Duodenal mucosa (tissue), 2 donors: ENCODE data around the gene MCRIP2.
A peak's percentile ranks its signal among the peaks of the same experiment; 100 is the strongest.

ENCODE experiments used
- H3K27ac ChIP-seq: one replicate; pipeline ENCODE4 v1.7.0; 2013; ENCODE audit warnings: low read depth, low read length
- H3K27me3 ChIP-seq, 2 donors: one replicate each; pipeline ENCODE4 v1.7.0; 2013; ENCODE audit warnings: low read length in 2 of 2, control low read depth in 1 of 2; ENCODE audit not compliant: insufficient read depth in 2 of 2, control insufficient read depth in 1 of 2
- H3K36me3 ChIP-seq, 2 donors: one replicate each; pipeline ENCODE4 v1.7.0; 2013; ENCODE audit warnings: low read length in 2 of 2, control low read depth in 1 of 2; ENCODE audit not compliant: insufficient read depth in 2 of 2, control insufficient read depth in 1 of 2
- H3K4me1 ChIP-seq, 2 donors: one replicate each; pipeline ENCODE4 v1.7.0; 2013; ENCODE audit warnings: low read length in 2 of 2, control low read depth in 1 of 2; ENCODE audit not compliant: insufficient read depth in 2 of 2, control insufficient read depth in 1 of 2
- H3K4me3 ChIP-seq, 2 donors: one replicate each; pipeline ENCODE4 v1.7.0; 2013; ENCODE audit warnings: low read length in 2 of 2, low read depth in 1 of 2
- H3K9ac ChIP-seq, 2 donors: one replicate each; pipeline ENCODE4 v1.7.0; 2013; ENCODE audit warnings: low read length in 2 of 2, low read depth in 1 of 2
- H3K9me3 ChIP-seq, 2 donors: one replicate each; pipeline ENCODE4 v1.7.0; 2013; ENCODE audit warnings: low read length in 2 of 2, control low read depth in 1 of 2; ENCODE audit not compliant: control insufficient read depth in 1 of 2

The MCRIP2 gene

DNA sequence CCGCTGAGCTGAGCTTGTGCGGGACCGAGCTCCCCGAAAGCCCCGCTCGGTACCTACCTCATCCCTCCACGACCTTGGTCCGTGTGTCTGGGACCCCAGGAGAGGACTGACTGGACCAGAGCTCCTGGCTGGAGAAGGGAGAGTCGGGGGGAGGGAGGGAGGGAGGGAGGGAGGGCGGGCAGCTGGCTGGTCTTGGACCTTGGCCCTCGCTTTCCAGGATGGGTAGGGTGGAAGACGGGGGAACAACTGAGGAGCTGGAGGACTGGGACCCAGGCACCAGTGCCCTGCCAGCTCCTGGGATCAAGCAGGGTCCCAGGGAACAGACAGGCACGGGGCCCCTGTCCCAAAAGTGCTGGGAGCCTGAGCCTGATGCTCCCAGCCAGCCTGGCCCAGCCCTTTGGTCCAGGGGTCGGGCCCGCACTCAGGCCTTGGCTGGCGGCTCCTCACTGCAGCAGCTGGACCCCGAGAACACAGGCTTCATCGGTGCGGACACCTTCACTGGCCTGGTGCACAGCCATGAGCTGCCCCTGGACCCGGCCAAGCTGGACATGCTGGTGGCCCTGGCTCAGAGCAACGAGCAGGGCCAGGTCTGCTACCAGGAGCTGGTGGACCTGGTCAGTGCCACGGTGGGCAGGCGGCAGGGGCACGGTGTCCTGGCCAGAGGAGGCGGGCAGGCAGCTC, 34.4 kb downstream of the MCRIP2 start:
- no peak overlapping the region for H3K27ac ChIP-seq
- H3K4me3 ChIP-seq: peak overlapping the region in 1 of 2 donors; percentile 40
- no peaks in the 10 kb centered on the region for H3K27me3 ChIP-seq
- peaks cover 18 to 25% of the 10 kb centered on the region in 2 donors for H3K4me1 ChIP-seq
- no peaks in the 10 kb centered on the region for H3K9me3 ChIP-seq
- peaks cover 10 to 31% of the 10 kb centered on the region in 2 donors for H3K36me3 ChIP-seq
- peak overlapping the region; percentile 43 to 51 for H3K9ac ChIP-seq

DNA sequence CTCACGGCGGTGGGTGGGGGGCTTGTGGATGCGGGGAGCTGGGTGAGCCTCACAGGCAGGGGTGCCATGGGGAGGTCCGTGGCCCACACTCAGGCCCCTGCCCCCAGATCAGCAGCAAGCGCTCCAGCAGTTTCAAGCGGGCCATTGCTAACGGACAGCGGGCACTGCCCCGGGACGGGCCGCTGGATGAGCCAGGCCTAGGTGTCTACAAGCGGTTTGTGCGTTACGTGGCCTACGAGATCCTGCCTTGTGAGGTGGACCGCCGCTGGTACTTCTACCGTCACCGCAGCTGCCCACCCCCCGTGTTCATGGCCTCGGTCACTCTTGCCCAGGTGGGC, 34.9 kb downstream of the MCRIP2 start:
- Histone ChIP-seq H3K27me3 (no peaks in the 10 kb centered on the region), H3K9ac (peak overlapping the region in 1 of 2 donors; percentile 43), H3K4me1 (peaks cover 23 to 30% of the 10 kb centered on the region in 2 donors), H3K9me3 (no peaks in the 10 kb centered on the region), H3K36me3 (peaks cover 11 to 29% of the 10 kb centered on the region in 2 donors), H3K27ac (no peak overlapping the region), H3K4me3 (no peak overlapping the region)

DNA sequence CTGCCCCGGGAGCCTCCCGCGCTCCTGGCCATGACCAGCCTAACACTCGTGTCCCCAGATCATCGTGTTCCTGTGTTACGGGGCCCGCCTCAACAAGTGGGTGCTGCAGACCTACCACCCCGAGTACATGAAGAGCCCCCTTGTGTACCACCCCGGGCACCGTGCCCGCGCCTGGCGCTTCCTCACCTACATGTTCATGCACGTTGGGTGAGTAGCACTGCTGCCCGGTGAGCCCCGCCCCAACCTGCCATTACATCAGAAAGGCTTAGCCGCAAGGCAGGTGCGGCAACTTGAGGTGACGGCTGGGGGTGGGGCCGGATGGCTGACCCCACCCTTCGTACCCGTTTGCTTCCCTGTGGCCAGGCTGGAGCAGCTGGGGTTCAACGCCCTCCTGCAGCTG, 35.3 kb downstream of the MCRIP2 start:
- peaks cover 14 to 29% of the 10 kb centered on the region in 2 donors for H3K36me3 ChIP-seq
- peaks cover 27 to 34% of the 10 kb centered on the region in 2 donors for H3K4me1 ChIP-seq
- H3K9ac ChIP-seq: peak overlapping the region in 1 of 2 donors; percentile 43
- H3K9me3 ChIP-seq: no peaks in the 10 kb centered on the region
- no peak overlapping the region for H3K27ac ChIP-seq
- H3K27me3 ChIP-seq: no peaks in the 10 kb centered on the region
- peak overlapping the region in 1 of 2 donors; percentile 35 for H3K4me3 ChIP-seq

DNA sequence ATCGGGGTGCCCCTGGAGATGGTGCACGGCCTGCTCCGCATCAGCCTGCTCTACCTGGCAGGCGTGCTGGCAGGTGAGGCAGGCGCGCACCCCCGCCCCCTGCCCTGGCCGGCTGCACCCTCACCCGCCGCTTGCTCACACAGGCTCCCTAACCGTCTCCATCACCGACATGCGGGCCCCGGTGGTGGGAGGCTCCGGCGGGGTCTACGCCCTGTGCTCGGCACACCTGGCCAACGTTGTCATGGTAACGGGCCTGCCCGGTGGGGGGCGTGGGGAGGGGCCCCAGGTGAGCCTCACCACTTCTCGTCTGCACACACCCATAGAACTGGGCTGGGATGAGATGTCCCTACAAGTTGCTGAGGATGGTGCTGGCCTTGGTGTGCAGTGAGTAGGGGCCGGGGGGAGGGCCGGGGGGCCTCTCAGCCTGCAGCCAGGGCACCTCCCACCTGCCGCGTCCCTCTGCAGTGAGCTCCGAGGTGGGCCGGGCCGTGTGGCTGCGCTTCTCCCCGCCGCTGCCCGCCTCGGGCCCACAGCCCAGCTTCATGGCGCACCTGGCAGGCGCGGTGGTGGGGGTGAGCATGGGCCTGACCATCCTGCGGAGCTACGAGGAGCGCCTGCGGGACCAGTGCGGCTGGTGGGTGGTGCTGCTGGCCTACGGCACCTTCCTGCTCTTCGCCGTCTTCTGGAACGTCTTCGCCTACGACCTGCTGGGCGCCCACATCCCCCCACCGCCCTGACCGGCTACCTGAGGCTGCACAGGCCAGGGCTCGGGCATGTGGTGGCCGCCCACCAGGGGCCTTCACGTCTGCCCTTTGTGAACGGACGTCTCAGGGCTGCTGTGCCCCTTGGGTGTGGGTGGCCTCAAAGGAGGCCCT, 35.9 kb downstream of the MCRIP2 start:
- Histone ChIP-seq H3K27ac (no peak overlapping the region), H3K36me3 (peaks cover 16 to 29% of the 10 kb centered on the region in 2 donors), H3K4me1 (peaks cover 29 to 41% of the 10 kb centered on the region in 2 donors), H3K9ac (no peak overlapping the region), H3K4me3 (peak overlapping the region in 1 of 2 donors; percentile 35), H3K27me3 (no peaks in the 10 kb centered on the region), H3K9me3 (no peaks in the 10 kb centered on the region)

DNA sequence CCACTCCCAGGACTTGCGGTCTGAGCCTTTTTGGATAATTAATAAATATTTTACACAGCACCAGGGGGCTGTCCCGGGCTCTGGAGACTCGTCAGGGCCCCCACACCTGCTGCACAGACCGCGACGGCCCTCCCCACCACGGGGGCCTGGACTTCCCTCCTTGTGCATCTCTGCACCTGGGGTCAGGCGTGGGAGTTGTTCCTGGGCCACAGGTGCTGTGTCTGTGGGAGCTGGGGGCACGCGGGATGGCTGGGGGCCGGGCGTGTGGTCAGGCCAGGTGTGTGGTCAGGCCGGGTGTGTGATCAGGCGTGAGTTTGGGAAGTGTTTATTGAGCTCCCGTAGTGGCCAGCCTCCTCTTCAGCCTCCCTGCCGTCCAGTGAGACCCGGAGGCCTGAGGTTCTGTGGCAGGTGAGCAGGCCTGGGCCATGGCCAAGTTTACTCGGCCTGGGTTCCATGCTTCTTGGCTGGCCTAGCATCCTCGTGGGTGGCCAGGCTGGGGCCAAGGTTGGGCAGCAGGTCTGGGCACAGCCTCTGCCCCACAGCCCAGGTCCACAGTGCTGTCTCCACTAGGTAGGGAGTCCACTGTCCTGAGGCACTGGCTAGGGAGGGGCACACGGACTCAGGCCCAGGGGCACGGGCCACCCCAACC, 36.7 kb downstream of the MCRIP2 start:
- H3K4me3 ChIP-seq: no peak overlapping the region
- no peaks in the 10 kb centered on the region for H3K9me3 ChIP-seq
- no peak overlapping the region for H3K27ac ChIP-seq
- H3K9ac ChIP-seq: no peak overlapping the region
- H3K4me1 ChIP-seq: peaks cover 32 to 48% of the 10 kb centered on the region in 2 donors
- peaks cover 18 to 29% of the 10 kb centered on the region in 2 donors for H3K36me3 ChIP-seq
- no peaks in the 10 kb centered on the region for H3K27me3 ChIP-seq

DNA sequence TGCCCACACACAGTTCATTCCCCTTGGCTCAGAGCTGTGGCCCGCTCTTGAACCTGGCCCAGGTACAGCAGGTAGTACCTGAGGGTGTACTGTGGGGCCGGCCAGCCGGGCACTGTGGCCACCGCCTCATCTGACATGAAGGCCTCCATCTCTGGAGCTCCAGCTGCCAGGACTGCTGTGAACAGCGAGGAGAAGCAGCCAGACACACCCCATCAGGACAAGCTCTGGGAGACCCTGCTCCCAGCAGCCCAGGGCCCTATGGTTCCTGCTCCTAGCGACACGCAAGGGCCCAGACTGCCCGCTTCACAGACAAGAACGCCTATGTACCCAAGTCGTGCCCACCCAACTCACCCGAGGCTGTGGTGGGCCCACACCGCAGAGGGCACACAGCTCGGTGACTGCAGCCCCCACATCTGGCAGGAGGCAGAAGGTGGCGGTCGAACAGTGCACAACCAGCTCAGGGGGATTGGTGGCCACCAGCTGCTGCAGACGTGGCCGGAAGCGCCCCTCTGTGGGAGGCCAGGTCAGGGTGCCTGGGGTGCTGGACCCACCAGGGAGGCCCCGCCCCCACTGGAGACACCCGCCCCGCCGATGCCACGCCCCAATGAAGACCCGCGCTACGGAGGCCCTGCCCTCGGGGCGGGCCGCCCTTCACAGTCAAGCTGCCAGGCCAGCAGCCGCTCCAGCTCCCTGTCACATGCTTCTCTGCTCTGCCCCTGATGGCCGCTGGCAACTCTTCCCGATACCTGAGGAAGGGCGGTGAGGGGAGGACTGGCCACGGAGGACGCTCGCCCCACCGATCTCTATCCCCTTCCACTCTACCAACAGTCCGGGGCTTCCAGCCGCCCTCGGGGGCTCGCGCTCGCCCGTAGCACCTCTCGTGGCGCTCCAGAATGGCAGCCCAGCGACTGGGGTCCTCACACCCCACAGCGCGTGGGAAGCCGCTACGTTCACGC, 37.5 kb downstream of the MCRIP2 start:
- Histone ChIP-seq H3K36me3 (peaks cover 18 to 22% of the 10 kb centered on the region in 2 donors), H3K9me3 (no peaks in the 10 kb centered on the region), H3K4me1 (peaks cover 34 to 53% of the 10 kb centered on the region in 2 donors), H3K4me3 (peak overlapping the region; percentile 35 to 72), H3K27ac (peak overlapping the region; percentile 57), H3K9ac (peak overlapping the region in 1 of 2 donors; percentile 2), H3K27me3 (no peaks in the 10 kb centered on the region)

DNA sequence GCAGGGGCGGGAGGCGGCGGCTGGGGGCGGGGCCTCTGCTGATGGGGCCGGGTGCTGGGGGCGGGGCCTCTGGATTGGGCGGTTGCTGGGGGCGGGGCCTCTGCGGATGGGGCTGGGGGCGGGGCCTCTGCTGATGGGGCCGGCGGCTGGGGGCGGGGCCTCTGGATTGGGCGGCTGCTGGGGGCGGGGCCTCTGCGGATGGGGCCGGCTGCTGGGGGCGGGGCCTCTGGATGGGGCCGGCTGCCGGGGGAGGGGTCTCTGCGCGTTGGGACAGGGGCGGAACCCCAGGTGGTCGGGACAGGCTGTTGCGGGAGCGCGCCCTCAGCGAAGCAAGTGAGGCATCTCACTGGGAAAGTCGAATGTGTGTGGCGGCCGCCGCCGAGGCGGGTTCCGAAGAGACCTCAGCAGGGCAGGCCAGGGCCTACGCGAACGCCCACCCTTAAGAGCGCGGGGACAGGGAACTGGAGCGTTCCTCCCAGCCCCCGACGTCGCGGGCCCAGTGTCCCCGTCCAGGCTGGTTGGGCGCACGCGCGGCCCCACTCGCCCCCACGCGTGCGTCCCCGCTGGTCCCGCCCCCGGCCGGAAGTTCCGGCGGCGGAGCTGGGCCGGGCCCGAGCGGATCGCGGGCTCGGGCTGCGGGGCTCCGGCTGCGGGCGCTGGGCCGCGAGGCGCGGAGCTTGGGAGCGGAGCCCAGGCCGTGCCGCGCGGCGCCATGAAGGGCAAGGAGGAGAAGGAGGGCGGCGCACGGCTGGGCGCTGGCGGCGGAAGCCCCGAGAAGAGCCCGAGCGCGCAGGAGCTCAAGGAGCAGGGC, 38.4 kb downstream of the MCRIP2 start, which contains the start of gene STUB1:
TSS of gene STUB1 (plus strand) at position 597 of the 811 bp plus-strand sequence. CDS start at position 713, 116 bp downstream.
- Histone ChIP-seq H3K36me3 (peaks cover 18 to 21% of the 10 kb centered on the region in 2 donors), H3K4me3 (peak within 1 kb of the TSS; percentile 79 to 84), H3K9ac (peak within 1 kb of the TSS; percentile 78 to 80), H3K4me1 (peaks cover 33 to 55% of the 10 kb centered on the region in 2 donors), H3K27me3 (no peaks in the 10 kb centered on the region), H3K9me3 (no peaks in the 10 kb centered on the region), H3K27ac (peak within 1 kb of the TSS; percentile 97)

DNA sequence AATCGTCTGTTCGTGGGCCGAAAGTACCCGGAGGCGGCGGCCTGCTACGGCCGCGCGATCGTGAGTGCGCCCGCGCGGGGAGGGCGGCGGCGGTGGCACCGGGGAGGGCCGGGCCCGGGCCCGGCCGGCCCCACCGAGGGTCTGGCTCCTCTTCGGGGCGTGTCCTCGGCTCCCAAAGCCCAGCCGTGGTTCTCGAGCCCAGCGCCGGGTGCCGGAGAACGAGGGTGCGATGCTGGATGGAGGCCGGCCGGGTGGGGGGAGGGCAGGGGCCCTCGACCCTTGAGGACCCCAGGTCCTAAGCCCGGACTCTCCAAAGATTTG, 39.0 kb downstream of the MCRIP2 start:
- H3K27ac ChIP-seq: peak overlapping the region; percentile 50
- H3K9ac ChIP-seq: peak overlapping the region; percentile 76 to 78
- no peaks in the 10 kb centered on the region for H3K27me3 ChIP-seq
- peaks cover 29 to 56% of the 10 kb centered on the region in 2 donors for H3K4me1 ChIP-seq
- peaks cover 18 to 25% of the 10 kb centered on the region in 2 donors for H3K36me3 ChIP-seq
- H3K9me3 ChIP-seq: no peaks in the 10 kb centered on the region
- peak overlapping the region; percentile 79 to 84 for H3K4me3 ChIP-seq
